H9 (cell line): ENCODE data around the gene CLVS2. TPM values are rescaled to one million over a fixed set of nuclear protein-coding genes. Genes with fewer than 3 reads are reported as not detected.

Experiments used
- DNase-seq: peaks from one replicate; pipeline ENCODE4 v3.0.0-alpha.2; 2017
- H2AFZ ChIP-seq: one replicate; pipeline ENCODE4 v1.6.1; 2013; ENCODE audit warnings: mild to moderate bottlenecking, low read length, control low read depth, moderate library complexity
- H2AK5ac ChIP-seq: 2 replicates; pipeline ENCODE4 v1.6.1; 2013; ENCODE audit warnings: low read length, control low read depth, mixed read lengths; ENCODE audit not compliant: insufficient read length
- H2BK120ac ChIP-seq: one replicate; pipeline ENCODE4 v1.6.1; 2013; ENCODE audit warnings: low read depth, mild to moderate bottlenecking, low read length, control low read depth, inconsistent platforms; ENCODE audit not compliant: poor library complexity, severe bottlenecking
- H2BK12ac ChIP-seq: 2 replicates; pipeline ENCODE4 v1.6.1; 2013; ENCODE audit warnings: low read length, control low read depth, mixed read lengths, low read depth; ENCODE audit not compliant: insufficient read length
- H2BK15ac ChIP-seq: 2 replicates; pipeline ENCODE4 v1.6.1; 2013; ENCODE audit warnings: low read depth, low read length, control low read depth
- H2BK20ac ChIP-seq: one replicate; pipeline ENCODE4 v1.6.1; 2013; ENCODE audit warnings: low read depth, mild to moderate bottlenecking, low read length, control low read depth, inconsistent platforms; ENCODE audit not compliant: poor library complexity, severe bottlenecking
- H2BK5ac ChIP-seq: 2 replicates; pipeline ENCODE4 v1.6.1; 2013; ENCODE audit warnings: low read length, control low read depth, mixed read lengths; ENCODE audit not compliant: insufficient read length
- H3K14ac ChIP-seq: 2 replicates; pipeline ENCODE4 v1.6.1; 2013; ENCODE audit warnings: low read length, control low read depth; ENCODE audit not compliant: insufficient read depth
- H3K18ac ChIP-seq: 2 replicates; pipeline ENCODE4 v1.6.1; 2013; ENCODE audit warnings: low read depth, mild to moderate bottlenecking, mixed read lengths, low read length, control low read depth; ENCODE audit not compliant: insufficient read length
- H3K23ac ChIP-seq: 2 replicates; pipeline ENCODE4 v1.6.1; 2013; ENCODE audit warnings: low read length, control low read depth, mixed read lengths, low read depth; ENCODE audit not compliant: insufficient read length
- H3K23me2 ChIP-seq: 2 replicates; pipeline ENCODE4 v1.6.1; 2013; ENCODE audit warnings: low read depth, mild to moderate bottlenecking, mixed read lengths, low read length, control low read depth; ENCODE audit not compliant: insufficient read length, poor library complexity, severe bottlenecking
- H3K27ac ChIP-seq: 2 replicates; pipeline ENCODE4 v1.5.1; 2013; ENCODE audit warnings: low read length, control low read depth, mixed read lengths, low read depth; ENCODE audit not compliant: insufficient read length
- H3K27me3 ChIP-seq: 2 replicates; pipeline ENCODE4 v1.6.1; 2013; ENCODE audit warnings: low read length, control low read depth, inconsistent platforms; ENCODE audit not compliant: insufficient read depth
- H3K4ac ChIP-seq: 2 replicates; pipeline ENCODE4 v1.6.1; 2013; ENCODE audit warnings: low read depth, mild to moderate bottlenecking, control low read depth, inconsistent platforms, low read length, moderate library complexity
- H3K4me1 ChIP-seq: 2 replicates; pipeline ENCODE4 v1.6.1; 2013; ENCODE audit warnings: low read length, control low read depth, inconsistent platforms; ENCODE audit not compliant: insufficient read depth
- H3K4me2 ChIP-seq: 2 replicates; pipeline ENCODE4 v1.6.1; 2013; ENCODE audit warnings: low read length, control low read depth, mixed read lengths; ENCODE audit not compliant: insufficient read length, insufficient read depth
- H3K56ac ChIP-seq: 2 replicates; pipeline ENCODE4 v1.6.1; 2013; ENCODE audit warnings: low read depth, mild to moderate bottlenecking, mixed read lengths, low read length, control low read depth; ENCODE audit not compliant: insufficient read length
- H3K79me1 ChIP-seq: 2 replicates; pipeline ENCODE4 v1.6.1; 2013; ENCODE audit warnings: low read depth, mild to moderate bottlenecking, moderate library complexity, low read length, control low read depth, inconsistent platforms; ENCODE audit not compliant: insufficient read depth, poor library complexity, severe bottlenecking
- H3K79me2 ChIP-seq: 2 replicates; pipeline ENCODE4 v1.6.1; 2013; ENCODE audit warnings: low read length, control low read depth, inconsistent platforms; ENCODE audit not compliant: insufficient read depth
- H3K9ac ChIP-seq: 2 replicates; pipeline ENCODE4 v1.6.1; 2013; ENCODE audit warnings: low read length, control low read depth, mixed read lengths; ENCODE audit not compliant: insufficient read length; ENCODE audit errors: extremely low read depth
- H3K9me3 ChIP-seq: one replicate; pipeline ENCODE4 v1.6.1; 2013; ENCODE audit warnings: low read depth, low read length, inconsistent platforms; ENCODE audit not compliant: control insufficient read depth
- H3T11ph ChIP-seq: one replicate; pipeline ENCODE4 v1.6.1; 2013; ENCODE audit warnings: mild to moderate bottlenecking, low read length, control low read depth, inconsistent platforms
- H4K20me1 ChIP-seq: one replicate; pipeline ENCODE4 v1.6.1; 2013; ENCODE audit not compliant: control insufficient read depth, insufficient read length, insufficient read depth
- H4K5ac ChIP-seq: 2 replicates; pipeline ENCODE4 v1.6.1; 2013; ENCODE audit warnings: low read depth, mild to moderate bottlenecking, mixed read lengths, low read length, control low read depth; ENCODE audit not compliant: insufficient read length
- H4K8ac ChIP-seq: replicated peaks from 2 replicates; pipeline ENCODE4 v1.6.1; 2013; ENCODE audit warnings: low read length, control low read depth, mixed read lengths, low read depth; ENCODE audit not compliant: insufficient read length
- H4K91ac ChIP-seq: 2 replicates; pipeline ENCODE4 v1.6.1; 2013; ENCODE audit warnings: low read depth, mild to moderate bottlenecking, moderate library complexity, mixed read lengths, low read length, control low read depth; ENCODE audit not compliant: insufficient read length
- H3K27ac Mint-ChIP-seq, 3 experiments: 2 replicates in 2 of 3; 3 replicates in 1 of 3; pipeline ENCODE4 v1.8.0; 2020 to 2021; ENCODE audit warnings: mixed read lengths in 3 of 3, mild to moderate bottlenecking in 1 of 3, moderate library complexity in 1 of 3
- H3K27me3 Mint-ChIP-seq: 2 replicates; pipeline ENCODE4 v1.8.0; 2021; ENCODE audit warnings: low read depth, mild to moderate bottlenecking, moderate library complexity, mixed read lengths
- H3K36me3 Mint-ChIP-seq, 3 experiments: 2 replicates in 2 of 3; 3 replicates in 1 of 3; pipeline ENCODE4 v1.8.0; 2020 to 2021; ENCODE audit warnings: low read depth in 3 of 3, mixed read lengths in 3 of 3; ENCODE audit not compliant: insufficient read depth in 1 of 3
- H3K4me1 Mint-ChIP-seq, 2 experiments: 2 replicates each; pipeline ENCODE4 v1.8.0; 2020; ENCODE audit warnings: mixed read lengths in 2 of 2
- H3K4me3 Mint-ChIP-seq, 2 experiments: 2 replicates in 1 of 2; 3 replicates in 1 of 2; pipeline ENCODE4 v1.8.0; 2020 to 2021; ENCODE audit warnings: mild to moderate bottlenecking in 2 of 2, mixed read lengths in 2 of 2, moderate library complexity in 1 of 2
- H3K9me3 Mint-ChIP-seq, 2 experiments: 2 replicates in 1 of 2; 3 replicates in 1 of 2; pipeline ENCODE4 v1.8.0; 2020; ENCODE audit warnings: mild to moderate bottlenecking in 2 of 2, mixed read lengths in 2 of 2, moderate library complexity in 1 of 2
- WGBS: extraction: QIAGEN DNeasy Blood & Tissue Kit; methylation state at CpG from one replicate; pipeline ENCODE4 v1.1.7; 2013; ENCODE audit warnings: missing lambda C conversion rate, low lambda C conversion rate, mixed read lengths; ENCODE audit not compliant: insufficient read length; ENCODE audit errors: extremely low coverage; 5-methylcytosine and 5-hydroxymethylcytosine counted together
- total RNA-seq: library from RNA; stranded (reverse); gene quantifications from 2 replicates; pipeline ENCODE4 v1.2.1, GENCODE V29; 2021
- TF ChIP-seq, protein P1 (sequence below): fragments of 200-600 bp; sonication (generic); conservative IDR thresholded peaks from 3 replicates; pipeline ENCODE4 v1.8.0; 2021; ENCODE audit warnings: antibody characterized with exemption, mild to moderate bottlenecking

The CLVS2 gene
- total RNA-seq, 1 experiment from 2014 or later, result 0.26 TPM

DNA sequence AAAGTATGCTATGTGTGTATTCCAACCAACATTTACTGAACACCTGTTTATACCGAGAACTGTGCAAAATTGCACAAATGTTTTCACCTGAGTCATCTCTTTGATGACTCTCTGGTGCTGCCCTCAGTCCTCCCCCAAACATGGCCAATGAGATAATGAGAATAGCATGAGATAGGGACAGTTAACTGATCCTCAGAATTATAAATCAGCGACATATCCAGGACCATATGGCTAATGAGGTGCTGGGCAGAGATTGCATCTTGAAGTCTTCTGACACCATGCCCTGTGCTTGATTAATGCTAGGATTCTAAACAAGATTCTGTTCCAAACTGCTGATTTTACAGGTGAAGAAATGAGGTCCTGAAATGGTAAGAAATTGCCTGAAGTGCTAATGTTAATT, 13.0 kb downstream of the CLVS2 start:
- Histone ChIP-seq H3K4me1 (no peaks in the 10 kb centered on the region), H2BK5ac (no peak overlapping the region), H3K9me3 (no peaks in the 10 kb centered on the region), H2BK120ac (no peak overlapping the region), H3K23me2 (no peaks in the 10 kb centered on the region), H2BK20ac (no peak overlapping the region), H3K27ac (no peak overlapping the region), H3K4me2 (no peak overlapping the region), H3K14ac (no peak overlapping the region), H2BK15ac (no peak overlapping the region), H2BK12ac (no peak overlapping the region), H3K18ac (no peak overlapping the region), H4K8ac (no peak overlapping the region), H4K5ac (no peak overlapping the region), H2AK5ac (no peak overlapping the region), H2AFZ (no peak overlapping the region), H3K79me2 (no peaks in the 10 kb centered on the region), H3T11ph (no peak overlapping the region), H4K91ac (no peak overlapping the region), H3K79me1 (no peaks in the 10 kb centered on the region), H3K23ac (no peak overlapping the region), H3K27me3 (no peaks in the 10 kb centered on the region), H4K20me1 (no peaks in the 10 kb centered on the region), H3K56ac (no peak overlapping the region), H3K9ac (no peak overlapping the region), H3K4ac (no peak overlapping the region)
- TF ChIP-seq, protein P1, sequence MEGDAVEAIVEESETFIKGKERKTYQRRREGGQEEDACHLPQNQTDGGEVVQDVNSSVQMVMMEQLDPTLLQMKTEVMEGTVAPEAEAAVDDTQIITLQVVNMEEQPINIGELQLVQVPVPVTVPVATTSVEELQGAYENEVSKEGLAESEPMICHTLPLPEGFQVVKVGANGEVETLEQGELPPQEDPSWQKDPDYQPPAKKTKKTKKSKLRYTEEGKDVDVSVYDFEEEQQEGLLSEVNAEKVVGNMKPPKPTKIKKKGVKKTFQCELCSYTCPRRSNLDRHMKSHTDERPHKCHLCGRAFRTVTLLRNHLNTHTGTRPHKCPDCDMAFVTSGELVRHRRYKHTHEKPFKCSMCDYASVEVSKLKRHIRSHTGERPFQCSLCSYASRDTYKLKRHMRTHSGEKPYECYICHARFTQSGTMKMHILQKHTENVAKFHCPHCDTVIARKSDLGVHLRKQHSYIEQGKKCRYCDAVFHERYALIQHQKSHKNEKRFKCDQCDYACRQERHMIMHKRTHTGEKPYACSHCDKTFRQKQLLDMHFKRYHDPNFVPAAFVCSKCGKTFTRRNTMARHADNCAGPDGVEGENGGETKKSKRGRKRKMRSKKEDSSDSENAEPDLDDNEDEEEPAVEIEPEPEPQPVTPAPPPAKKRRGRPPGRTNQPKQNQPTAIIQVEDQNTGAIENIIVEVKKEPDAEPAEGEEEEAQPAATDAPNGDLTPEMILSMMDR, result no peak
- WGBS, result no CpG with 5 or more reads among the region's 2 CpGs
- Mint-ChIP-seq H3K27me3 (peaks cover 5% of the 10 kb centered on the region), H3K4me1 (no peaks in the 10 kb centered on the region), H3K36me3 (no peaks in the 10 kb centered on the region), H3K27ac (no peak overlapping the region), H3K4me3 (no peak overlapping the region), H3K9me3 (no peaks in the 10 kb centered on the region)
- no peak for DNase-seq
